Measurements from ENCODE around the gene ERI3.

GRCh38 chr1:44237721-44238457 is 117.2 kb downstream of the ERI3 start:
- TF ChIP-seq CTCF (IDR thresholded peaks at IDR 0.05) (peak in 3 of 4 experiments; percentile 25 to 68 (median 60)), POLR2A (IDR thresholded peaks at IDR 0.05) (no peak), POLR2AphosphoS5 (IDR thresholded peaks at IDR 0.05) (no peak), EP300 (IDR thresholded peaks at IDR 0.05) (no peak)

Data from gastroesophageal sphincter (tissue), 3 donors.